HEK293 (cell line): ENCODE measurements around the gene ZNF527.

Experiments used
- GLIS2 ChIP-seq: fragments of 450-650 bp; formaldehyde crosslinking; IDR thresholded peaks from 2 replicates; pipeline ENCODE4 v1.5.1; 2016; ENCODE audit warnings: missing biosample characterization, missing genetic modification characterization
- MZF1 ChIP-seq: fragments of 450-650 bp; formaldehyde crosslinking; IDR thresholded peaks from 2 replicates; pipeline ENCODE4 v1.5.1; 2017; ENCODE audit warnings: missing biosample characterization, missing genetic modification characterization, borderline replicate concordance
- ZNF138 ChIP-seq: fragments of 450-650 bp; formaldehyde crosslinking; IDR thresholded peaks from 2 replicates; pipeline ENCODE4 v1.5.1; 2016; ENCODE audit warnings: missing biosample characterization, missing genetic modification characterization, borderline replicate concordance
- ZNF394 ChIP-seq: fragments of 450-650 bp; formaldehyde crosslinking; IDR thresholded peaks from 2 replicates; pipeline ENCODE4 v1.5.1; 2016; ENCODE audit warnings: missing biosample characterization, missing genetic modification characterization, mild to moderate bottlenecking, moderate library complexity, borderline replicate concordance
- ZNF501 ChIP-seq: fragments of 450-650 bp; formaldehyde crosslinking; IDR thresholded peaks from 2 replicates; pipeline ENCODE4 v1.5.1; 2016; ENCODE audit warnings: missing biosample characterization, missing genetic modification characterization
- ZNF623 ChIP-seq: fragments of 450-650 bp; formaldehyde crosslinking; IDR thresholded peaks from 2 replicates; pipeline ENCODE4 v1.5.1; 2016; ENCODE audit warnings: missing biosample characterization, missing genetic modification characterization
- TF ChIP-seq, protein P1 (sequence below): fragments of 450-650 bp; formaldehyde crosslinking; IDR thresholded peaks from 2 replicates; pipeline ENCODE4 v1.5.1; 2016; ENCODE audit warnings: missing biosample characterization, missing genetic modification characterization
- TF ChIP-seq, protein P2 (sequence below): fragments of 450-650 bp; formaldehyde crosslinking; IDR thresholded peaks from 2 replicates; pipeline ENCODE4 v1.5.1; 2016; ENCODE audit warnings: missing biosample characterization, missing genetic modification characterization

DNA sequence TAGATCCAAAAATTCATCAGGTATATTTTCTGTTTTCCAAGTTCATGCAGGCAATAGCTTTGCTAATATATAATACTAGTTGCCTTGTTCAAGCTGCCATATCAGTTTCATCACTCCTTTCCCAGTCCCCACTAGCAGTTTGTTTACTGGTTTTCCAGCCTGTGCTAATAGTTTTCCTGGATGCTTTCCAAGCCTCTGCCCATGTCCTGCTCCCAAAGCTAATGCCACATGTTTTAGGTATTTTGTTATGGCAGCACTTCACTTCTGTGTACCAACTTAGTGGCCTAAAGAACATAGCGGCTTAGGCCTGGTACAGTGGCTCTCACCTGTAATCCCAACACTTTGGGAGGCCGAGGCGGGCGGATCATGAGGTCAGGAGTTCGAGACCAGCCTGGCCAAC lies 28.1 kb upstream of the ZNF527 start:
- TF ChIP-seq, protein P1, sequence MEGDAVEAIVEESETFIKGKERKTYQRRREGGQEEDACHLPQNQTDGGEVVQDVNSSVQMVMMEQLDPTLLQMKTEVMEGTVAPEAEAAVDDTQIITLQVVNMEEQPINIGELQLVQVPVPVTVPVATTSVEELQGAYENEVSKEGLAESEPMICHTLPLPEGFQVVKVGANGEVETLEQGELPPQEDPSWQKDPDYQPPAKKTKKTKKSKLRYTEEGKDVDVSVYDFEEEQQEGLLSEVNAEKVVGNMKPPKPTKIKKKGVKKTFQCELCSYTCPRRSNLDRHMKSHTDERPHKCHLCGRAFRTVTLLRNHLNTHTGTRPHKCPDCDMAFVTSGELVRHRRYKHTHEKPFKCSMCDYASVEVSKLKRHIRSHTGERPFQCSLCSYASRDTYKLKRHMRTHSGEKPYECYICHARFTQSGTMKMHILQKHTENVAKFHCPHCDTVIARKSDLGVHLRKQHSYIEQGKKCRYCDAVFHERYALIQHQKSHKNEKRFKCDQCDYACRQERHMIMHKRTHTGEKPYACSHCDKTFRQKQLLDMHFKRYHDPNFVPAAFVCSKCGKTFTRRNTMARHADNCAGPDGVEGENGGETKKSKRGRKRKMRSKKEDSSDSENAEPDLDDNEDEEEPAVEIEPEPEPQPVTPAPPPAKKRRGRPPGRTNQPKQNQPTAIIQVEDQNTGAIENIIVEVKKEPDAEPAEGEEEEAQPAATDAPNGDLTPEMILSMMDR (tag by site-specific recombination), result no peak
- TF ChIP-seq, protein P2, sequence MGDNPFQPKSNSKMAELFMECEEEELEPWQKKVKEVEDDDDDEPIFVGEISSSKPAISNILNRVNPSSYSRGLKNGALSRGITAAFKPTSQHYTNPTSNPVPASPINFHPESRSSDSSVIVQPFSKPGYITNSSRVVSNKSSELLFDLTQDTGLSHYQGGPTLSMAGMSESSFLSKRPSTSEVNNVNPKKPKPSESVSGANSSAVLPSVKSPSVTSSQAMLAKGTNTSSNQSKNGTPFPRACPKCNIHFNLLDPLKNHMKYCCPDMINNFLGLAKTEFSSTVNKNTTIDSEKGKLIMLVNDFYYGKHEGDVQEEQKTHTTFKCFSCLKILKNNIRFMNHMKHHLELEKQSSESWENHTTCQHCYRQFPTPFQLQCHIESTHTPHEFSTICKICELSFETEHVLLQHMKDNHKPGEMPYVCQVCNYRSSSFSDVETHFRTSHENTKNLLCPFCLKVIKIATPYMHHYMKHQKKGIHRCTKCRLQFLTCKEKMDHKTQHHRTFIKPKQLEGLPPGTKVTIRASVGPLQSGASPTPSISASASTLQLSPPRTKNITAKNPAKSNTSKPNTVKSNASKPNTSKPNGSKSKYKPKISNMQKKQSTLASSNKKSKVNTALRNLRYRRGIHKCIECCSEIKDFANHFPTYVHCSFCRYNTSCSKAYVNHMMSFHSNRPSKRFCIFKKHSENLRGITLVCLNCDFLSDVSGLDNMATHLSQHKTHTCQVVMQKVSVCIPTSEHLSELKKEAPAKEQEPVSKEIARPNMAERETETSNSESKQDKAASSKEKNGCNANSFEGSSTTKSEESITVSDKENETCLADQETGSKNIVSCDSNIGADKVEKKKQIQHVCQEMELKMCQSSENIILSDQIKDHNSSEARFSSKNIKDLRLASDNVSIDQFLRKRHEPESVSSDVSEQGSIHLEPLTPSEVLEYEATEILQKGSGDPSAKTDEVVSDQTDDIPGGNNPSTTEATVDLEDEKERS (tag by site-specific recombination), result no peak
- TF ChIP-seq GLIS2 (tag by site-specific recombination), result no peak
- TF ChIP-seq ZNF623, result no peak
- TF ChIP-seq MZF1 (tag by site-specific recombination), result no peak
- TF ChIP-seq ZNF501 (tag by site-specific recombination), result no peak
- no peak for TF ChIP-seq ZNF138
- no peak for TF ChIP-seq ZNF394 (tag by site-specific recombination)
